ENCODE data around the gene F2RL1.

GRCh38 chr5:76804266-76804665, 14.6 kb upstream of the F2RL1 start:
- TF ChIP-seq CTCF (IDR thresholded peaks at IDR 0.05; ENCODE audit: low read length), result no peak
- TF ChIP-seq EZH2 (optimal IDR thresholded peaks at IDR 0.05; ENCODE audit: low read depth, low read length), result no peak
- TF ChIP-seq EZH2phosphoT487 (IDR thresholded peaks at IDR 0.05; ENCODE audit: low read length), result no peak
